Measurements from ENCODE around the gene TELO2.

GRCh38 chr16:1458977-1459341 is 34.2 kb upstream of the TELO2 start:
- no peak for TF ChIP-seq ZNF660 (tag by site-specific recombination; IDR thresholded peaks at IDR 0.05)
- TF ChIP-seq SP7 (tag by site-specific recombination; IDR thresholded peaks at IDR 0.05): no peak
- no peak for TF ChIP-seq ZNF530 (tag by site-specific recombination; IDR thresholded peaks at IDR 0.05; ENCODE audit: low read depth)
